Stimulated activated CD8-positive, alpha-beta memory T cell treated with anti-CD3 and anti-CD28 coated beads, Interleukin-15, amount 100 ng/mL, for 48 hours (primary cell): ENCODE measurements around the gene ULBP3.

ENCODE experiments used
- DNase-seq, 2 donors: peaks; one replicate each; pipeline ENCODE4 v3.0.0-alpha.2; 2020; ENCODE audit warnings: low read depth in 2 of 2

Gene ULBP3

DNA sequence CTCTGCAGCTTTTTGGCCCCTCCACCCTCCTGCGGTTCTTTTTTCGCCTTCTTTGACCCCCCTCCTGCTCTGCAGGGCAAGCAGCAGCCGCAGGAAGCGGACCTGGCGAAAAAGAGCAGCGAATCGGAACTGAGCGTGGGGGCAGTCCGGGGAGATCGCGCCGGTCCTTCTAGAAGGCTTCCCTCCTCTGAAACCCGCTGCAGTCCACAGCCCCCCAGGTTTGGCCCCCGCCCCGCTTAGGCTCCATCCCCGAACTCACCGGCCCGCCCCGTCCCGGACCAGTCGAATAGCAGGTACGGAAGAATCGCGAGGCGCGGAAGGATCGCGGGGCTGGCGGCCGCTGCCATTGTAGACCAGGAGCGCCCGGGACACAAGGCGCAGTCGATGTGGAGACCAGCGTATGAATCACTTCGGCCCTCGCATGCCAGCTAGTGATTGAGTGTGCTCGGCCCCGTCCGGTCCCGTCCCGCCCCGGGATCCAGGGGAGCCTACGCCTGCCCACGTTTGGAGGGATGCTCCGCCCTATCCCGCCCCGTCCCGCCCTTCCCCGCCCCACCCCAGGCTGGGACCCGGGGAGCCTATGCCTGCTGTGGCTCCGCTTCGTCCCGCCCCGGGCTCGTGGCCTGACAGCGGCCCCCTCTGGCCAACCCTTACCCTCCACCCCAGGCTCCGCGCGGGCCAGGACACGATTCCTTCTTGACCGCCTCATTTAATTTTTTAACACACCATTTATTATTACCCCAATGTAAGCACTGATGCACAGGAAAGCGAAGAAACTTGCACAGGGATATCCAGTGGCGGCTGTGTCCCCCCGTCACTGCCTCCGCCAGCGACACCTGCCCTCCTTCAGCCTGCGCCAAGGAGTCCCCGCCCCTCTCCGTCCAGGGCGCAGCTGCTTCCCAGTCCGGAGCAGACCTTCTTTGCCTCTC, at the start of gene ULBP3:
Gene ULBP3 (minus strand): TSS at position 402 of the 929 bp plus-strand sequence. CDS start 55 bp downstream, at position 347.
- peak; percentile 66 to 67 for DNase-seq

DNA sequence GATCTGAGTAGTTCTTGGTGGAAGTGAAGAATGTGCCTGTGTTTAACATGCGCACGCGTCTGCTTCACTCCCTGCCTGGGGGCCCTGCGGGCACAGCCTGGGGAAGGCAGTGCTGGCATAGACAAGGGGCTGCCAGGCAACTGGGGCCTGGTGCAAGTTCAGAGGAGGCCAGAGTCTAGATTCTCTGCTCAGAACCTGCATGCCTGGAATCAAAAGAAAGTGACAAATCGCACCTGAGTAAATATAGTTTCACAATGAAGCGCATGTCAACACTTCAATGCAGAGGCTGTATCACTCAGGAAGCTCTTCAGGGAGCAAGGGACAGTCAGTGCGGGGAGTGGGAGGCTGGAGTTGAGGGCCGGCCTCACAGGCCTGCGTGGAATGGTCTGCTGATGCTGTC, 49.7 kb upstream of the ULBP3 start:
- DNase-seq: no peak

DNA sequence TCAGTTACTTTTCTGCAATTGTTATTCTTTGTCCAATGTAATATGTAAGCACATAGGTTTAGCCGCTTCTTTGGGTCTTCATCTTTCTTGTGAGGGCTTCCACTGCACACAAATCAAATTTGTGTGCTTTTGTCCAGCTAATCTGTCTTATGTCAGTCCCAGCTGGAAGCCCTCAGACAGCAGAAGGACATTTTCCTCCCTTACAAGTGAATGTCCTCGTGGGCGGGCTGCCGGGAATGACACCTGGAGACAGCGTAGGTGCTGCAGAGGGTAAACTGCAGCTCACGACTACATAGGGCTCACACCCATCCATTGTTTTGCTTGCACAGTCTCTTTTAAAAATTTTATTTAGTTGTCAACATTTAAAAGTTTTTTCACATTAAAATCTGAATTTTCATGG, 49.3 kb upstream of the ULBP3 start:
- DNase-seq: no peak

DNA sequence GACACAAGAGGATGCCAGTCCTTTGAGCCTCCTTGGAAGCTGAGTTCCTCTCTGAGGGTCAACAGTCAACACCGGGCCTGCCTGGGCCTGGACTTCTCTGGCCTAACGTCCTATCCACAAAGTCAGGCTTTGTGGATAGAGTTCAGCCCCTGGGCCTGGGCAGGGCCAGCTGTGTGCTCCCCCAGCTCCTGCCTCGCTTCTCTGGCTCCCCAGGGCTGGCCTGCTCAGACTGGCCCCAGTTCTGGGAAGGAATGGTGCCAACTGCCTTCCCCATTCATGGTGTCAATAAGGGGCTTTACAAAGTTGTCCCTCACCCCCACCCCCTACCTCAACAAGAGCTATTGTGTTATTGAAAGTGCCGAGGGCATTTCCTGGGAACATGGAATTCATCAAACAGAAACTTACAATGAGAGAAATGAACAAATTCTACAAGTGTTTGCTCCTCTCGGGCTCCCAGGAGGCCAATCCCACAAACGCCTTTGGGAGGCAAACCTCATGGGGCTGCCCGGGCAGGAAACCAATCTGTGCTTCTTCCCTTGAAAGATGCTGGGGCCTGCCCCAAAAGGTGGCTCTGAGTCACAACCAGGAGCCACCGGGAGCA, 47.4 kb upstream of the ULBP3 start:
- no peak for DNase-seq

DNA sequence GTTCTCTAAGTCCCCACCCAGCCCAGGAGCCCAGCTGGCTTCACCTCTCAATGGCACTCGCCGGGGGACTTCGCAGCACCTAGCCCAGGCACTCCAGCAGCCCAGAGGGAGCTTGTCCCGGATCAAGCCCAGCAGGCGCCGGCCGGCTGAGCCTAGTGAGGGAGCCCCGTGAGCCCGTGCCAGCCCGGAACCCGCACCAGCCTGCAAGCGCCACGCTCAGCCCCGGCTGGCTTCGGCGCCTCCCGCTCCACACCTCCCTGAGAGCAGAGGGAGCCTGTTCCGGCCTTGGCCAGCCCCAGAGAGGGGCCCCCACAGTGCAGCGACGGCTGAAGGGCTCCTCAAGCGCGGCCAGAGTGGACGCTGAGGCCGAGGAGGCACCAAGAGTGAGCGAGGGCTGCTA, 46.8 kb upstream of the ULBP3 start:
- no peak for DNase-seq

DNA sequence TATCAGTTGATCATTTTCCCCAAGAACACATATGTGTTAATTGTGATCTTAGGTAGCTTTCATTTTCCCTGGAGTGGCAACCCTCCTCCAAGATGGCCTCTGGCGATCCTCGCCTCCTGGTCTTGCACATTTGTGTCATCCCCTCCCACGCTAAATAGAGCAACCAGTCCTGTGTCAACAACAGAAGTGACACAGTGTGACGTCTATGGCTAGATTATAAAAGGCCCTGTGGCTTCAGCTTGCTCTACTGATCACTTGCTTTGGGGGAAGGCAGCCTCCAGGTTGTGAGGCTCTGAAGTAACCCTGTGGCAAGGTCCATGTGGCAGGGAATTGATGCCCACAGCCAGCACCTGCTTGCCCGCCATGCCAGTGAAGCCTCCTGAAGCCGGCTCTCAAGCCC, 43.3 kb upstream of the ULBP3 start:
- DNase-seq: no peak

DNA sequence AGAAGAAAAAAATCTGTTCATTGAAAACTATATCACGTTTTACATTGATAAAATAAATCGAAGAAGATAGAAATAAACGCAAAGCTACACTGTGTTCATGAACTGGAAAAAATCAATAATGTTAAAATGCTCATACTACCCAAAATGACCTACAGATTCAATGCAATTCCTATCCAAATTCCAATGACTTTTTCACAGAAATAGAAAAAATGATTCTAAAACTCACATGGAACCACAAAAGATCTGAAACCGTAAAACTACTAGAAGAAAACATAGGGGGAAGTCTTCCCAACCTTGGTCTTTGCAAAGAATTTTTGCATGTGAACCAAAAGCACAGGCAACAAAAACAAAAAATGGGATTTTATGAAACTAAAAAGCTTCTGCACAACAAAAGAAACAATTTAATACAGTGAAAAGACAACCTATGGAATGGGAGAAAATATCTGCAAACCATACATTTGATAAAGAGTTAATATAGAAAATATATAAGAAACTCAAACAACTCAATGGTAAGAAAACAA, 33.9 kb upstream of the ULBP3 start:
- no peak for DNase-seq

DNA sequence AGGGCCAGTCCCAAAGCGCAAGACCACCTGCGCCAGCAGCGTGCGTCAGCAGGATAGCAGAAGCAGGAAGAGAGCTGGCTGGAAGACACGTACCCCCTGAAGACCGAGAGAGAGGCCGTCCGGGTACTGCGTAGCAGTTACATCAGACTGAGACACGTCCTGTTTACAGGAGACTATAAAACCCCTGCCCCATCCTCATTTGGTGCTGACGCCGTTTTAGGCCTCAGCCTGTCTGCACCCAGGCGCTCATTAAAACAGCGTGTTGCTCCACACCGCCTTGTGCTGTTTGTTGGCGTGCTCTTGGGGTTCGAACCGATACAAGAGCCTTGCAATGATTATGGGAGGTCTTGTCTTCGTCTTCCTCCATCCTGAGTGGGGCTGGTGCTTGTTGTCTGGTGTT, 31.8 kb upstream of the ULBP3 start:
- no peak for DNase-seq

DNA sequence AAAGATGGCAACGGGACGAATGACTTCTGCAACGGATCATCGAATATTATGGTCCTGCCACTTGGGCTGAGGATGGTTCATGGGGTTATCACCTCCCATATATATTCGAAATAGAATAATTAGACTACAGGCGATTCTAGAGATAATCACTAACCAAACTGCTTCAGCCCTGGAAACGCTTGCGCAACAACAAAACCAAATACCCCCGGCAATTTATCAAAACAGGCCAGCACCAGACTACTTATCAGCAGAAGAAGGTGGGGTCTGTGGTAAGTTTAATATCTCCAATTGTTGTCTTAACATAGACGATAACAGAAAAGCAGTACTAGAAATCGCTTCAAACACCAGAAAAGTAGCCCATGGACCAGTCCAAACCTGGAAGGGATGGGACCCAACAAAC, 31.0 kb upstream of the ULBP3 start:
- DNase-seq: no peak

DNA sequence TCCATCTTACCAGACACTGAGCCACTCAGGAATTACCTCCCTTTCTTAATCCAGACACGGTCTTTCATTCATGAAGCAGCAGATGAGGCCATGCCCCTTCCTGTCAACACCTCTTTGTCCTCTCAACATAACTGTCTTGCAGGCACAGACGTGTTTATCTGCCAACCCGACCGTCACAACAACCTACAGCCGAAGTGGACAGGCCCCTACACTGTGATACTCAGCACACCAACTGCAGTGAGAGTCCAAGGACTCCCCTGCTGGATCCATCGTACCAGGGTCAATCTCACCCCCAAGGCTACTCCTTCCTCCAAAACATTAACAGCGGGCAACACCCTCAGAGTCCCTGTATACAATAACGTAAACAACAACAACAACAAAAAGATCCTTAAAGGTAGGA, 30.6 kb upstream of the ULBP3 start:
- no peak for DNase-seq

DNA sequence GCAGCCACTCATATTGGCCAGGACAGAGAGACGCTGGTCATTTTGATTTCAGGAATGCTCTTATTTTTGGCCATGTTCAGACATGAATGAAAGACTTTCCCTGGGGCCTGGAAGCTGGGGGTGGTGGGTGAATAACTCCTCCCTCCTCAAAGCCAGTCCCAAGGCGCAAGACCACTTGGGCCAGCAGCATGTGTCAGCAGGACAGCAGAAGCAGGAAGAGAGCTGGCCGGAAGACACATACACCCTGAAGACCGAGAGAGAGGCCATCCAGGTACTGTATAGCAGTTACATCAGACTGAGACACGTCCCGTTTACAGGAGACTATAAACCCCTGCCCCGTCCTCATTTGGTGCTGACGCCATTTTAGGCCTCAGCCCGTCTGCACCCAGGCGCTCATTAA, 29.2 kb upstream of the ULBP3 start:
- no peak for DNase-seq

DNA sequence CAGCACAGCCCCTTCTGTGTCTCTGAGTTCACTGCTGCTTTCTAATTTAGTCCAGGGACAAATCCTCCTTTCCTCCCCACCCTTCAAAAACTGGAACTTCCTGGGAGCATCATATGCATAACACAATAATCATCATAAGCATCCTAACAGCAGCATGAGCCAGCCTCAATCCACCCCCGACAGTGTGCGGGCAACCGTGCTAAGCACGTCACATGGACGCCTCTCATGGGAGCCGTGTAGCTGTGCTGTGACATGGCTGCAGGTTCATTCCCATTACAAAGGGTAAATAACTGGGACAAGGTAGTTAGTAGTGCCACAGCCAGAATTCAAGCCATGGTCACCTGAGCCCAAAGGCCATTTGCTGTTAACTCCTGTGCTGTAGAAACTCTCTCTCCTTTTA, 24.5 kb upstream of the ULBP3 start:
- no peak for DNase-seq

DNA sequence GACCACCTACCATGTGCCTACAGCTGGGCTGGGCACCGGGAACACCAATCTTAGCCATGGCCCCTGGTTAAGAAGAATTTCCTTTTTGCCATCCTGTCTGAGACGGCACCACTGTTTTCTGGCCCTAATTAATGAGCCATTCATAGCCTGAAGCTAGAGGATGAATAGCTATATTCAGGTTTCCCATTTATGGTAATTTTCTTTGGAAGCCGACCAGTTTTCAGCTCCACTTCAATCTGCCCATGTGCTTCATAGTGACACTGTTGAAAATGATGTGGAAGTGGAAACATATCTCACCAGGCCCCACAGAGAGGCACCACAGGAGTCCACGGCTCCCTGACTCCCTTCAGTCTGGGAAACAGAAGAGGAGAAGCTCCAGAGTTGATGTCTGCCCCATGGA, 22.6 kb upstream of the ULBP3 start:
- no peak for DNase-seq

DNA sequence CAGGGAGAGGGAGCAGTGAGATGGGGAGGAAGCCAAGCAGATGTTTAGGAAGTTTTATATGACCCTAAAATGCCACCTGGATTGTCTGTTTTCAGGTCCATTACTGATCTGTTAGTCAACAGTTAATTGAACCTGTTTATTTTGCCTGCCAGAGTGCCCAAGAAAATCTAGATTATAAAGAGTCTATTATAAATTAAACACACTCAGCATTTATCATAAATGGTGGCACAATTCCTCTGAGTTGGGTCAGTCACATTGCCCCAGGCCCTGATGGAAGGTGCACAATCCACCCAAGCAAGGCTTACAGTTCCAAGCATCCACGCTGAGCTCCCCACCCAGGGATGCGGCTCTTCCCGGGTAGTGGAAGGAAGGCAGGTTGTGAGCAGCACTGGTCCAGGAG, 21.4 kb upstream of the ULBP3 start:
- no peak for DNase-seq

DNA sequence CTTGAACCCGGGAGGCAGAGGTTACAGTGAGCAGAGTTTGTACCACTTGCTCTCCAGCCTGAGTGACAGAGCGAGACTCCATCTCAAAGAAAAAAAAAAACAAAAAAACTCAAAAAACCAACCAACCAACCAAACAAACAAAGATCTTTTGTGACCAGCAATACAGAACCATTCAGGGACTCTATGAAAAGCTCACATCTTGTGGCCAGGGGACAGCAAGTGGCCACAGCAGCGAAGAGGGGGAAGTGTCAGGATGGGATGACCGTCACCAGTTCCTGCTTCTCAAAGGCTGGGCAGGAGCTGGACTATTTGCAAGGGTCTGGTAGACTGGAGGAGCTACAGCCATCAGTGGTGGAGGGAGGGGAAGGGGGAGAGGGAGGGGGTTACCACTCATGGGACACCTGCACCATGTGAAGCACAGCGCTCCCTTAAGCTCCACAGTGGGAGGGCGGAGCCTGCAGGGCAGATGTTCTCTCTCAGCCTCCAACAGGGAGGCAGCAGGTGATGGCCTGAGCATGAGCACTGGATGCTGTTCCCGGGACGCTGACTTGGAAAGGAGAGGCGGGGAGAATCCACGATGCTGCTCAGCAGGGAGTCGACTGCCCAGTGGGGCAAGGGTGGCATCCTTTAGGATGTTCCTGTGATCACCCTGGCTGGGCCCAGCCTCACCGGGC, 19.7 kb upstream of the ULBP3 start:
- DNase-seq: no peak

DNA sequence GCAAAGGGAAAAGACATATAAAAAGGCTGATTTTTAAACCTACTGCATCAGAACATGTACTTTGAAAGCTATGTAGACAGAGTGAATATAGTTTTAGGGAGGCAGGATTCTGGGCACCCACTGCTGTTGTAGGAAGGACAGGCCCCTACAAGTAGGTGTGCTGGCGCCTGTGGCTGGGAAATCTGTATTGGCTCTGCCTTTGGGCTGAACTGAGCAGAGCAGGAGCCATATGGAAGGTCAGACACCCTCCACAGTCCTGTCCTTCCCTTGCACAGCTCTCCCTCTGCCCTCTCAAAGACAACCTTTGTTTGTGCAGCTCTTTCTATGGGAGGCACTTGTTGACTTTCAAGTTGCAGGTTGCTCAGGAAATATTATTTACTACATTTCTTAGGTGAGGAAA, 18.4 kb upstream of the ULBP3 start:
- no peak for DNase-seq

DNA sequence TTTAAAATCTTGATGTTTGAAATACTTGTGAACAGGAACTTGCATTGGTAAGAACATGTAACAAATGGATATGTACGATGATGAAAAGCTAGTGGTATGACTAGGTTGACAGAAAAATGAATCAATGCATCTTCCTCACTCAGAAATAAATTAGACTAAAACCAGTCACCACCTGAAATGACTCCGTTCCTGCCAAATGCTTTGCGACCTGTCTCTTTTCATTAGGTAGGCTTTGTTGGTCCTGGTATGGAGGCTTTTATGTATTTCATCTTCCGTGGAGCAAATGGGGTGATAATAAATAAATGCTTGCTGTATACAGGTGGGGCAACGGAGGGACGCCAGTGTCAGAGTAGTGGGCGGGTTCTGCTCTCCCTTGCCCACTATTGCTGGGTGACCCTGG, 17.1 kb upstream of the ULBP3 start:
- no peak for DNase-seq

DNA sequence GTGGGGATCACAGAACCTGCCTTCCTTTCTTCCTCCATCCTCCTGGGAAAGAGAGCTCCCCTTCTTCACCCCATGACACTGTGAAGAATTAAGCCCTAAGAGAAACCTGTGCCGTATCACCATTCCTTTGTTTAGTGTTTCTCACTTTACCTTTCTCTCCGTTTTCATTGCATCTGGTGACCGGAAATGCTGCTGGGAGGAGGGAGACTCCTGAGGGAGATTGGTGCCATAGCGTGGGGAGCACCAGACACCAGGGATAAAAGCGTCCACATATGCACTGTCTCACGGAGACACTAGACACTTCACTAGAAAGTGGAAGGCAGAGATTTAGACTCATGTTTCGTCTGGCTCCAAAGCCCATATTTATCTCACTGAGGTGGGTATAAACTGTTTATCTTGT, 15.5 kb upstream of the ULBP3 start:
- DNase-seq: no peak

DNA sequence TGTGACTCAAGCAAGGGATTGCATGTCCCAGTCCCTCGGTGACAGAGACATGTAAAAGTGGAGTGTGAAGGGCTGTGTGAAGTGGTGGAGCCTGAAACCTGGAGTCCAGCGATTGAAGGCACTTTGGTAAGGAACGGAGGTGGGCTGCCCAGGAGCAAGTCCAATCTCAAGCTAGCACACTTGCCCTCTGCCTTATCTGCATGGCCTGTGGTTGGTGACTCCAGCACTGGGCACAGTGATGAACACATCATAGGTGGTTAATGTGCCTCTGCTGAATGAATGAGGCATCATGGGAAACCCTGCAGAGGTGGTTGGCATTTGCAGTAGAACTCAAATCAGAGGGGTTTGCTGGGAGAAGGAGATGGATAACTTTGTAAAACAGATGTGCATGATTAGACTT, 14.9 kb upstream of the ULBP3 start:
- DNase-seq: no peak

DNA sequence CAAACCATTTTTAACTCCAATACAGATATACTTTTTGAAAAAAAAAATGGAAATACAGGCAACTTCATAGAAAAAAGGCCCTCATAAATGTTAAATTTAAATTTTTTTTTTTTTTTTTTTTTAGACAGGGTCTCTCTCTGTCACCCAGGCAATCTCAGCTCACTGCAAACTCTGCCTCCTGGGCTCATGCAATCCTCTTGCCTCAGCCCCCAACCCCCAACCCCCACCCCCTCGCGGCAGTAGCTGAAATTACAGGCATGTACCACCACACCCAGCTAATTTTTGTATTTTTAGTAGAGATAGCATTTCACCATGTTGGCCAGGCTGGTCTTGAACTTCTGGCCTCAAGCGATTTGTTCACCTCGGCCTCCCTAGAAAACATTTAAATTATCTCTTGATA, 12.8 kb upstream of the ULBP3 start:
- no peak for DNase-seq

DNA sequence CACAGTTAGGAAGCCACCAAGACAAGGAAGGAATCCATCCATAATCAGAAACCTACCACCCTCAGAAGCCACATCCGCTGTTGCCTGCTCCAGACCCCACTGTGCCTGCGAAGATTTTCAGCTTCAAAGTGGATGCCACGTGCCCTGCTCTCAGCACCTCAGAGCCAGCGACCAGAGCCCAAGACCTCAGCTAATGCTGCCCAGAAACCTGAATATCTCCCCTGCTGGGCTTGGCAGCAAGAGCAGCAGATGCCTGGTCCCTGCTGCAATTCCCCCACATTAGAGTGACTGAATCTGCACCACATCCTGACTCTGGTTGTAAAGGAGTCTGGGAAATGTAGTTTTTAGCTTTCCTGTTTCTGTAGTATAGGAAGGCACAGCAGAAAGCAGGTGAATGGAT, 10.7 kb upstream of the ULBP3 start:
- no peak for DNase-seq

DNA sequence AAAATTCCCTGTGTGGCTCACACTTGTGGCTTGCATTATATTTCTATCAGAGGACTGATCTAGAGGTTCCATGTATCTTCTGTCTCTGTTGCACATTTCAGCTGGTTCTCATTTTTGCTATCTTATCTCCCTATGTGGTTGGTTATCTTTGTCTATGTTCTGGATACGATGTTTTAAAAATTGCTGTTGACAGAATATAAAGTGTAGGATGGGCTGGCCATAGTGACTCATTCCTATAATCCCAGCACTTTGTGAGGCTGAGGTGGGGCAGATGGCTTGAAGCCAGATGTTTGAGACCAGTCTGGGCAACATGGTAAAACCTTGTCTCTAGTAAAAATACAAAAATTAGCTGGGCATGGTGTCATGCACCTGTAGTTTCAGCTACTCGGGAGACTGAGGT, 9.9 kb upstream of the ULBP3 start:
- DNase-seq: no peak
